ENCODE measurements around the gene MCAM. TPM values are rescaled to one million over a fixed set of nuclear protein-coding genes. Genes with fewer than 3 reads are reported as not detected.

Gene MCAM
- total RNA-seq, 1 donor: 11.2 TPM

- DNase-seq (ENCODE audit: insufficient read length, low spot score, missing footprints): peak; percentile 87
- Histone ChIP-seq H3K27me3 (ENCODE audit: insufficient read depth, low read length) (peaks cover 15% of the 10 kb centered on the region), H3K4me3 (ENCODE audit: insufficient read depth, low read length) (no peak overlapping the region), H3K4me1 (ENCODE audit: insufficient read depth, low read length) (peaks cover 34% of the 10 kb centered on the region), H3K79me2 (ENCODE audit: insufficient read depth, low read length) (peaks cover 2% of the 10 kb centered on the region), H2AFZ (ENCODE audit: low read length) (no peak overlapping the region), H3K9me3 (ENCODE audit: low read depth, low read length) (no peaks in the 10 kb centered on the region), H3K4me2 (ENCODE audit: insufficient read depth, low read length) (no peak overlapping the region), H3K27ac (ENCODE audit: low read depth, low read length) (no peak overlapping the region), H4K20me1 (ENCODE audit: insufficient read depth, low read length) (peaks cover 10% of the 10 kb centered on the region), H3K36me3 (ENCODE audit: insufficient read depth, low read length) (no peaks in the 10 kb centered on the region)
- TF ChIP-seq CTCF (IDR thresholded peaks at IDR 0.05; ENCODE audit: extremely low read depth, low read depth, low read length): no peak
These were observed 25.0 kb upstream of the MCAM start for GRCh38 chr11:119342023-119342300.

DNA sequence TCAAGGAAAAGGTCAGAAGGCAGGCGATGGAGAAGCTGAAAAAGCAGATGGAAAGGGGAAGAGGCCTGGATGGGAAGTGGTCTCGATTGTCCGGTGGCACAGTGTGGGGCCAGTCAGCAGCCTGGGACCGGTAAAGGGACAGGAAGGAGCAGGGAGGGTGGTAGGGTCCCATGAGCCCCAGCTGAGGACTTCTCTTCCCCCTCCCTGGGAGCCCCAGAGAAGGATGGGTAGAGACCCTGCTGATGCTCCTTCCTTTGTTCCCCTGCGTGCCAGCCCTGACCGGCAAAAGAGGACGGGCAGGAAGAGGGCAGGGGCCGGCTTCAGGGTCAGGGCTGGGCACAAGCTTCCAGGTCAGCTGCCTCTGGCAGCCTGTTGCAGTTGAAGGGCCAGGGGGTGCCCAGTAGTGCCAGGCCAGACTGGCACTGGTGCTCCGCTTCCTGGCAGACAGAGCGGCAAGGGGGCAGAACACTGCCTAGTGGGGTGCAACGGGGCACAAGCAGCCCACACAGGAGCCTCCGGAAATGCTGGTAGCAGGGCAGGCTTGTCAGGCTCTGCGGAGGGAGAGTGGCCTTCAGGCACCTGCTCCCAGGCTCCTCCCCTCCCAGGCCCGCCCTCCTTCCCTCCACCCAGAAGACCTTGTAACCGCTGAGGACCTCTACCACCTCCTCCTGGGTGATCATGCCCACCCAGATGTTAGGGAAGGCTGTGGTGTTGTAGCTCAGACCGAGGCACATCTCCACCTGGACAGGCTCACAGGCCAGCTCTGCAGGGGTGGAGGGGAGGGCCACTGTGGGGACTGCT lies 24.5 kb upstream of the MCAM start:
- peak; percentile 76 for DNase-seq (ENCODE audit: insufficient read length, low spot score, missing footprints)
- H3K27me3 ChIP-seq (ENCODE audit: insufficient read depth, low read length): peaks cover 13% of the 10 kb centered on the region
- H3K36me3 ChIP-seq (ENCODE audit: insufficient read depth, low read length): peaks cover 4% of the 10 kb centered on the region
- peaks cover 38% of the 10 kb centered on the region for H3K4me1 ChIP-seq (ENCODE audit: insufficient read depth, low read length)
- H4K20me1 ChIP-seq (ENCODE audit: insufficient read depth, low read length): peaks cover 10% of the 10 kb centered on the region
- peak overlapping the region; percentile 82 for H3K4me2 ChIP-seq (ENCODE audit: insufficient read depth, low read length)
- H3K9me3 ChIP-seq (ENCODE audit: low read depth, low read length): no peaks in the 10 kb centered on the region
- no peak for TF ChIP-seq CTCF (IDR thresholded peaks at IDR 0.05; ENCODE audit: extremely low read depth, low read depth, low read length)
- H2AFZ ChIP-seq (ENCODE audit: low read length): no peak overlapping the region
- peak overlapping the region; percentile 76 for H3K4me3 ChIP-seq (ENCODE audit: insufficient read depth, low read length)
- no peak overlapping the region for H3K27ac ChIP-seq (ENCODE audit: low read depth, low read length)
- peaks cover 7% of the 10 kb centered on the region for H3K79me2 ChIP-seq (ENCODE audit: insufficient read depth, low read length)

DNA sequence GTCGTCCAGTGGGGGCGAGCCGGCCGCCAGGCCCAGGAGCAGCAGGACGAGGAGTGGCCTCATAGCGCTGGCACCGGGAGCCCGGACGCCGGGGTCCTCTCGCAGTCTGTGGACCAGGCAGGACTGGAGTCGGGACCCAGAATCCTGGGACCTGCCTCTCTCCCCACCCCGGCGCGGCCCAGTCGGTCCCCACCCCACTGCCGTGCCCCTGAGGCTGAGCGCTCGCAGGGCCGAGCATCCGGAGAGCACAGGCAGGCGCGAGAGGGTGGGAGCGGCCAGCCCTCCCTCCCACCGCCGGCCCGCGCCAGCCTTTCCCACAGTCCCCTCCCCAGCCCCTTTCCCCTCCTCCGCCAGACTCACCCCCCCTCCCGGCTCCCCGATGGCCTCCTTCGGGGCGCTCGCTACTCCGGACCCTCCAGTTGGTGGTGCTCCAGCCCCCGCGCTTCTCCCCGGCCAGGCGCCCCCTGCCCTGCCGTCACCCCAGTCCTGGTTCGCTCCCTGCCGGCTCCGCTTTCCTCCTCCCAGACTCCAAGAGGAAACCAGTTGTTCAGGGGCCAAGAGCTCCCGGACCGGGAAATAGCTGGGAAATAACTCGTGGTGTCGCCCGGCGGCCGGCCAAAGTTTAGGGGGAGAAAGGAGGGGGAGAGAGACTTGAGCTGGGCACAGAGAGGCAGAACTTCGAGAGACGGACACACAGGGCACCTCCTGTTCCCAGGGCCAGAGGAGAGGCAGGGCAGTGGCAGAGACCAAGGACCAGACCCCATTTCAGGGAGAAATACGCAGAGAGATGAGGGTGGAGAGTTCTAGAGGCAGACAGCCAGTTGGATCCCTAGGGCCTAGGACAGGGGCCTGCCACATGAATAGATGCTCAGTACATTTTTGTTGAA lies 23.6 kb upstream of the MCAM start, which contains the start of gene C1QTNF5:
Gene C1QTNF5, minus strand, starts transcription at position 549 of the 887 bp plus-strand sequence. Its CDS starts 486 bp downstream, at position 63.
- Histone ChIP-seq H3K79me2 (ENCODE audit: insufficient read depth, low read length) (peaks cover 16% of the 10 kb centered on the region), H3K27ac (ENCODE audit: low read depth, low read length) (peak within 1 kb of the TSS; percentile 12), H3K4me1 (ENCODE audit: insufficient read depth, low read length) (peaks cover 39% of the 10 kb centered on the region), H3K4me2 (ENCODE audit: insufficient read depth, low read length) (peak within 1 kb of the TSS; percentile 82), H3K4me3 (ENCODE audit: insufficient read depth, low read length) (peak within 1 kb of the TSS; percentile 76), H2AFZ (ENCODE audit: low read length) (peak within 1 kb of the TSS; percentile 78), H3K9me3 (ENCODE audit: low read depth, low read length) (no peaks in the 10 kb centered on the region), H4K20me1 (ENCODE audit: insufficient read depth, low read length) (peaks cover 10% of the 10 kb centered on the region), H3K36me3 (ENCODE audit: insufficient read depth, low read length) (peaks cover 6% of the 10 kb centered on the region), H3K27me3 (ENCODE audit: insufficient read depth, low read length) (peaks cover 12% of the 10 kb centered on the region)
- peak; percentile 96 for DNase-seq (ENCODE audit: insufficient read length, low spot score, missing footprints)
- TF ChIP-seq CTCF (IDR thresholded peaks at IDR 0.05; ENCODE audit: extremely low read depth, low read depth, low read length): no peak

Data from osteoblast (primary cell).